ENCODE data around the gene IL12RB2.

GRCh38 chr1:67274623-67275325 lies 32.9 kb upstream of the IL12RB2 start:
- TF ChIP-seq POLR2A (IDR thresholded peaks at IDR 0.05): no peak
- no peak for TF ChIP-seq CTCF (IDR thresholded peaks at IDR 0.05)

Data from uterus (tissue), 2 donors.